ENCODE results near the gene DYNC1LI2.
"Not testable (repeated sequence)": the region's sequence is repeated elsewhere in the genome, so short reads cannot be mapped to it uniquely, and the experiment has no call there.

Gene DYNC1LI2

DNA sequence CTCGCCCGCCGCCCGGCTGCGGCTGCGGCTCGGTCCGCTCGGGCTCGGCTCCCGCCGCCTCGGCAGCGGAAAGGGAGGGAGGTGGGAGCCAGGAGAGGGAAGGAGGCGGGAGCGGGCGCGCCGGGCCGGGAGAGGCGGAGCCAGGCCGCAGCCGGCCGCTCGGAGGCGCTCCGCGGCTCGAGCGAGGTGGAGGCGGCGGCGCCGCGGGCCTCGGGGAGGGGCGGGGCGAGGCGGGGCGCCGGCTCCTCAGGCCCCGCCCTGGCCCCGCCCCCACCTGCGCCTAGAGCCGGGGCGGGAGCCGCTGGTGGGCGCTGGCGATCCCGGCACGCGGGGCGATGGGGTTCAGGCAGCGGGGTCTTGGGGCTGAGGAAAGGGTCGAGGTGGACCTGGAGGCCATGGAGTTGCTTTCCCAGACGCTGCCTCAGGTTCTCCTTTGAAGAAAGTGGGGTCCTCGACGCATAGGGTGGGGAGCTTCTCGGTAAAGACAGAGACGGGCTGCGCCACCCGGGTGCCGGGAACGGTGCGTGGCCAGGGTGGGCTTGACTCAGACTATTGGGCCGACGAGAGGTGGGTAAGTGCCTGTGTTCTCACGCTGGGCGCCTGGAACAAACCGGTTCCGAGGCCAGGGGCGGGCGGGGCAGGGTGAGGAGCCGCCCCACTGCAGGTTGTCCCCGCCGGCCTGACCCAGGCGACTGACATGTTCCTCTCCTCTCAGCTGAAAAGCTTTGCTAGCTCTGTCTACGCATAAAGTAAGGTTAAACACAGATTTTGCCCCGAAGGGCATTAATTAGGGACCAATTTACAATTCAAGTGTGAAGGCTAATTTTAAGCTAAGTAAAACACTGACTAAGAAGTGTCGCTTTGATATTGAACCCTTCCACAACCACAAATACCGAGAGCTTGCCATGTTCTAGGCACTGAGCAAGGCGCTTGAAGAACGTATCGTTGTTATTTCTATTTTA, 54.5 kb downstream of the DYNC1LI2 start, which contains the start of gene CMTM4:
Gene CMTM4, minus strand, starts transcription at position 75 of the 962 bp plus-strand sequence. CDS start 218 bp downstream, outside the sequence.
- DNase-seq (ENCODE audit: low read depth in 2 of 2) = peak; percentile 64

DNA sequence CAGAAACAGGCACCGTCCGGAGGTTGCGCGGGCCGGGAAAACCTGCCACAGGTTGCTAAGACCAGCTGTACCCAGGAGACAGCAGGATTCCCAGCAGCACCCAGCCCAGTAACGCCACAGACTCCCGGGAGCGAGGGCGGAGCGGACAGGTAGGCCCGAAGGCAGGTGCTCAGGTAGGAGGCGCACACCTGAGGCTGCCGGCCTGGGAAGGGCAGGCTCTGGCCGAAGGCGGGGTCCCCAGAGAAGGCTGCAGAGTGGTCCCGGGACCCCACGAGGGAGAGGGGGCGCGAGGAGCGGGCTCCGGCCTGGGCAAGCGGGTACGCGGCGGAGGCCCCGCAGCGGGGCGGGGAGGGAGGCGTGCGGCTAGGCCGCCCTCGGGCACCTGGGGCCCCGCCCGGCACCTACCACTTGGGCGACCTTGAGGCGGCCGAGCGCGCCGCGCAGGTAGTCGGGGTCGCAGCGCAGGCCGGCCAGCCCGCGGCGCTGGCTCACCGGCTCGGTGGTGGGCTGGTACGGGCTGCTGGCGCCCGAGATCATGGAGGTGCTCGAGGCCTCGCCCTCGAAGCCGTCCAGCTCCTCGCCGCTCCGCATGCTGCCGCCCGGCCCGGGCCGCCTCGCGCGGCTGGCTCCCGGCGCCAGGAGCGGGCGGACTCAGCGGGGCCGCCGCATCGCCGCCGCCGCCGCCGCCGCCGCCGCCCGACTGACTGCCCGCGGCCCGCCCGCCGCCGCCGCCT, 55.3 kb downstream of the DYNC1LI2 start:
- peak in 1 of 2 donors; percentile 3 for DNase-seq (ENCODE audit: low read depth in 2 of 2)

DNA sequence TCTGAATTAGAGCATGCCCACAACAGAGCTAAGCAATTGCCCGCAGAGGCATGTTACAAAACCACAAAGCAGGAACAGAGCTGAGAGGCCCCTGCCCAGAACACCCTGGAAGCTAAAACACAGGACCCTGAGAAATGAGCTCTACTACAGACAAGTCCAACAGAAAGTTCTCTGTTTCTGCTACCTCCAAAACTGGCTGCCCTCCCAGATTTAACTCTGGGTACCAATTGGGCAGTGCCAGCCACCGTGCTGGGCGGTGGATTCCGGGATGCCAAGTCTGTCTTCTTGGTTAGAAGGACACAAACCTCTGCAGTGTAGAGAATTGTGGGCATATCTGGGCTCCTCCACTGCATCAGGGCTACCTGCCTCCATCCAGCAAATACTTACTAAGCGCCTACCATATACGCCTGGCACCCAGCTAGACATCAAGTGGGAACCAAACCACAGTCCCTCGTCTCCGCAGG, 55.9 kb downstream of the DYNC1LI2 start:
- no peak for DNase-seq (ENCODE audit: low read depth in 2 of 2)

DNA sequence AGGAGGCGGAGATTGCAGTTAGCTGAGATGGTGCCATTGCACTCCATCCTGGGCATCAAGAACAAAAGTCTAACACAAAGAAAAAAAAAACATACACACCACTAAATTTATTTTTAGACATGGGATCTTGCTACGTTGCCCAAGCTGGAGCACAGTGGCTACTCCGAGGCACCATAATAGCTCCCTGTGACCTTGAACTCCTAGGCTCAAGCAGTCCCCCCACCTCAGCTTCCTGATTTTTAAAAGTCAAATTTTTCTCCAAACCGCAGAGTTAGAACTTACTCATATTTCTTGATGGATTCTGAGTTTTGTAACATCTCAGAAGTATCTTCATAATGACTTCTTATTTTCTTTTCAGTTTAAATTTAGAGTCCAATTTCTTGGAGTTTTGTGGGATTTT, 58.3 kb downstream of the DYNC1LI2 start:
- no peak for DNase-seq (ENCODE audit: low read depth in 2 of 2)

DNA sequence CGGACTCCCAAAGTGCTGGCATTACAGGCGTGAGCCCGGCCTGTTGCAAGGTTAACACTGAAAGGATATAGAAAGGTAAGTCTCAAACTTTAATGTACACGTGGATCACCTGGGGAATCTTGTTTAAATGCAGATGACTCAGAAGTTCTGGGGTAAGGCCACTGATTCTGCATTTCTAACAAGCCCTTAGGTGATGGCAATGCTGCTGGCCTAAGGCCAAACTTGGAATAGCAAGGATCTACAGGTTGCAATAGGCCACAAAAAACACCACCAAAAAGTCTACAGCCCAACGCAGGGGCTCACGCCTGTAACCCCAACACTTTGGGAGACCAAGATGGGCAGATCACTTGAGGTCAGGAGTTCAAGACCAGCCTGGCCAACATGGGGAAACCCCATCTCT, 59.1 kb downstream of the DYNC1LI2 start:
- DNase-seq (ENCODE audit: low read depth in 2 of 2) = no peak

DNA sequence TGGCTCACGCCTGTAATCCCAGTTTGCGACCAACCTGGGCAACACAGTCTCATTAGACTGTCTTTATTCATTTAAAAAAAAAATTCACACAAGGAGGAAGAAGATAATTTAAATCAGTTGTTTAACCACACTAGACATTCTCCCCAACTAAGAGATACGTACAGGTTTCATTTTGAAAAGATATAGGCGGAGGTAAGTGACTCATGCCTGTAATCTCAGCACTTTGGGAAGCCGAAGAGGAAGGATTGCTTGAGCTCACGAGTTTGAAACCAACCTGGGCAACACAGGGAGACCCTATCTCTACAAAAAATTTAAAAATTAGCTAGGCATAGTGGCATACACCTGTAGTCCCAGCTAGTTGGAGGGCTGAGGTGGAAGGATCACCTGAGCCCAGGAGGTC, 60.2 kb downstream of the DYNC1LI2 start:
- no peak for DNase-seq (ENCODE audit: low read depth in 2 of 2)

DNA sequence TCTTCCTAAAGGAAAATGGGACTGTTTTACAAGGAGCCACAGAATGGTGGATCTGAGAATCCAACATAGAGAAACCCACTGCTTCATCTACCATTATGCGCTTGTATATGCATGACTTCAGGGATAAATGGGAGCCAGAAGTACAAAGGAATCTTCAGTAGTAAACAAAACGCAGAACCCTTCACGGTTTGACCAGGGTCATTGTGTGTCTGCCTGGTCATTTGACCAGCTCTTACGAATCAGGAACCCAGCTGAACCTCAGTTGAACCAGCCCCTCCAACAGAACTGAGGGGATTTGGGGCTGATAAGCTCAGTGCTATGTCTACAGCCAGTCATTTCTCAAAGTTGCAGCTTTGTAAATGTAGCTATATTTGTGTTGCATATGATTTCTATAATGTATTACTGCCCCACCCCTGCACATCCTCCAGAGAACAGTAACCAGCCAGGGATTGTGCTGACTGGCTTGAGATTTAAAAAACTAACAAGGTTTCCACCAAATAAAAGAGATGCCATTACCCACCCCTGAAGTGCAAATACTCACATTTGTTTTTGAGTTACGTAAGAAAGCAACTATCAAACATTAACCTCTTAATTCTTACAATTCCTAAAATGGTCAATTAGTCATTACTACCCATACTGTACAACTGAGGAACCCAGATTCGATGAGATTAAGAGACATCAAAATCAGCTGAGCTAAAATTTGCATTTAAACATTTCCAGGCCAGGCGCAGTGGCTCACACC, 61.1 kb downstream of the DYNC1LI2 start:
- no peak for DNase-seq (ENCODE audit: low read depth in 2 of 2)

DNA sequence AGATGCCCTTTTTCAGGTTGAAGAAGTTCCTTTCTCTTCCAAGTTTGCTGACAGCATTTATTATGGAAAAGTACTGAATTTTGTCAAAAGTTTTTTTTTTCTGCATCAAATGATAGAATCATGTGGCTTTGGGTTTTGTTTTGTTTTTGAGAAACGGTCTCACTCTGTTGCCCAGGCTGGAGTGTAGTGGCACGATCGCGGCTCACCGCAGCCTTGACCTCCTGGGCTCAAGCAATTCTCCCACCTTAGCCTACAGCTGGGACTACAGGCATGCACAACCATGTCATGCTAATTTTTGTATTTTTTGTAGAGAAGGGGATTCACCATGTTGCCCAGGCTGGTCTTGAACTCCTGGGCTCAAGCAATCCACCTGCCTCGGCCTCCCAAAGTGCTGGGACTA, 62.1 kb downstream of the DYNC1LI2 start:
- no peak for DNase-seq (ENCODE audit: low read depth in 2 of 2)

DNA sequence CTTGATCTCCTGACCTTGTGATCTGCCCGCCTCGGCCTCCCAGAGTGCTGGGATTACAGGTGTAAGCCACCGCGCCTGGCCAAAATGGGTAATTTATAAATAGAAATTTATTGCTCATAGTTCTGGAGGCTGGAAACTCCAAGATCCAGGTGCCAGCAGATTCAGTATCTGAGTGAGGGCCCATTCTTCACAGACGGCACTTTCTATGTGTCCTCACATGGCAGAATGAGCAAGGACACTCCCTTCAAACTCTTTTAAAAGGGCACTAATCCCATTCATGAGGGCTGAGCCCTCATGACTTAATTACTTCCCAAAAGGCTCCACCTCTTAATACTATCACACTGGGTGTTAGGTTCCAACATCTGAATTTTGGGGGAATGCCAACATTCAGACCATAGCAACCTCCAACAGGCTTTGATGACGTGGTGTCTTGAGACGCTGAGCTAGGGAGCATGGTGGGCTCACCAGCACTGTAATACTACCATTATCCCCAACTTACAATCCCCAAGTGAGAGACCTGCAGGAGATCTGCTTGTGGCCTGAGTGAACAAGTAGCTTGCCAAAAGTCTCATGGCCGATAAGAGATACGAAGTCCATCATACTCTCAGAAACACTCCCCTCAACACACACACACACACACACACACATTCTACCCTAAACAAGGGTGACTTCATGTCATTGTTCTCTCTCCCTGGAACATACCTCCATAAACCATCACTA, 63.3 kb downstream of the DYNC1LI2 start:
- no peak for DNase-seq (ENCODE audit: low read depth in 2 of 2)

DNA sequence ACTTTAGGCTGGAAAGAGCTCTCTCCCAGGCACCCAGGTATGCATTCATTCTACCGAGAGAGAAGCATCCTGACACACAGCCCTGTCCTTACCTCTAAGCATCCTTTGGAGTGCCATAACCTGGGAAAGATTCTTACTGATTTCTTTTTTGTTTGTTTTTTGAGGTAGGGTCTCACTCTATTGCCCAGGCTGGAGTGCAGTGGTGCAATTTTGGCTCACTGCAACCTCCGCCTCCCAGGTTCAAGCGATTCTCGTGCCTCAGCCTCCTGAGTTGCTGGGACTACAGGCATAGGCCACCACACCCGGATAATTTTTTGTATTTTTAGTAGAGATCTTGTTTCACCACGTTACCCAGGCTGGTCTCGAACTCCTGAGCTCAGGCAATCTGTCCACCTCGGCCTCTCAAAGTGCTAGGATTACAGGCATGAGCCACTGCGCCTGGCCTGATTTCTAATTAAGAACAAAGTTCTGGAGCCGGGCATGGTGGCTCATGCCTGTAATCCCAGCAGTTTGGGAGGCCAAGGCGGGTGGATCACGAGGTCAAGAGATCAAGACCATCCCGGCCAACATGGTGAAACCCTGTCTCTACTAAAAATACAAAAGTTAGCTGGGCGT, 65.8 kb downstream of the DYNC1LI2 start:
- not testable (repeated sequence) for DNase-seq (ENCODE audit: low read depth in 2 of 2)

DNA sequence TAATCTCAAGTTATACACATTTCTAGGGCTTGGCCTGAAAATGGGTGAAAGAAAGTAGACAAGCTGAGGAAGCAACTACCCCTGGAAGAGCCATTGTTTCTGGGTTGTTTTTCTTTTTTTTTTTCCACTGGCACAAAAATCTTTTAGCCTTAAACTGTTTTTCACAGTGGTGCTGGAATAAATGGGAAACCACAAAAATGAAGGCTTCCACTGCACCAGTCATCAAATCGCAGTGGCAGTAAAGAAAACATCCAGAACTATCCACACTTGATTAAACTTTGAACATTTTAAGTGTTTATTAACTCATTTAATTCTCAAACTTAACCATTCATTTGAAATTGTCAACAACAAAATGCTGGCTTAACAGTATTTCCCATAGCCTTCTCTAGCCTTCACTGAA, 69.1 kb downstream of the DYNC1LI2 start:
- no peak for DNase-seq (ENCODE audit: low read depth in 2 of 2)

DNA sequence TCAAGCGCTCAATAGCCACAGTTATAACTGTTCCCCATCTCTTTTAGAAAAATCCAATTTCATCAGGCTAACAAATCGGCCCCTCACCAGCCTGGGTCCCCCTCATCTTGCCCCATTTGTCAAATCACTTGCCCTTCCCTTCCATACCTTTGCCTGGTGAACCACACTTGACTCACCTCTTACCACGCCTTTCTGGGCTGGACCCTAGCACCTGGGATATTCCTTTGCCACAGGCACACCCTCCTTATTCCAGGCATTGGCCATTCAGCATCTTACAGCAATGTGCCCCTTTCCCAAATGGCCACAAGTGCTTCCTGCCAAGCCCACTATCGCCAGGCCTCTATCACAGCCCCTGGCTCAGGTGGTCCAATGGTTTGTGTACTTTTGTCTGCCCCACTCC, 69.7 kb downstream of the DYNC1LI2 start:
- no peak for DNase-seq (ENCODE audit: low read depth in 2 of 2)

DNA sequence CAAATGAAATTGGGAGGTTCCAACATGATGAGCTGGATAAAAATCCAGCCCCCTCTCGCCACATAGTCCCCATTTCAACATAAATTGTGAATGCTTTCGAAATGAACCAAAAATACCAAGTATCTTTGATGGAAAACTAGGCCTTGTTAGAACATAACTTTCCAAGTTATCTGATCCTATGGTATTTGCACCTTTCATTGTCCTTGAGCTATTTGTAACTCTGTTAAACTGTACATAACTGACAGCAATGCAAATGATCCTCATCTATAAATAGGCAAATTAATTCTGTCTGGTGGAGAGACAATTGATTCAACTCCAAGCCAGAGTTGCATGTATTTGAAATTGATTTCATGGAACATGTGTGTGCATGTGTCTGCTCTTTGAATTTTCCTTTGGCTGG, 73.1 kb downstream of the DYNC1LI2 start:
- no peak for DNase-seq (ENCODE audit: low read depth in 2 of 2)

DNA sequence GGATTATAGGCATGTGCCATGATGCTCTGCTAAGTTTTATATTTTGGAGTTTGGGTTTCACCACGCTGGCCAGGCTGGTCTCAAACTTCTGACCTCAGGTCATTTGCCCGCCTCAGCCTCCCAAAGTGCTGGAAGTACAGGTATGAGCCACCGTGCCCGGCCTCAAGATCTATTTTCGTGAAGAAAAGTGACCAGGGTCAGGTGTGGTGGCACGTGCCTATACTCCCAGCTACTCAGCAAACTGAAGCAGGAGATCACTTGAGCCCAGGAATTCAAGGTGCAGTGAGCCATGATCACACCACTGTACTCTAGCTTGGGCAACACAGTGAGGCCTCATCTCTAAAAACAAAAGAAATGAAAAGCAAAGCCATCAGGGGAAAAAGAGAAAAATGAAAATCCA, 73.6 kb downstream of the DYNC1LI2 start:
- DNase-seq (ENCODE audit: low read depth in 2 of 2) = no peak

DNA sequence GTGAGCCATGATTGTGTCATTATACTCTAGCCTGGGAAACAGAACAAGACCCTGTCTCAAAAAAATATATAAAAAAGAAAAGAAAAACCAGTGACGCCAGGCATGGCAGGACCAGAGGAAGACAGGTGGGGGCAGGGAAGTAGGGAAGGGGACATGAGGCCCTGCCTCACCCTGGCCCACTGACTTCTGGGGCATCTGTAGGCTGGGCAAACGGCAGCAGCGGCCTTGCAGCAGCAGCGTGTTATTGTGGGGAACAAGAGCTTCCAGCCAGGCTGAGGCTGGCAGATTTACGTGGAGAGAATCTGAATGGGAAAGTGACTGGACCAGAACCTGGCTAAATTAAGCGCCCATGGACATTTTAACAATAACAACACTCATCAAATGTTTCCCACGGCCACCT, 74.2 kb downstream of the DYNC1LI2 start:
- DNase-seq (ENCODE audit: low read depth in 2 of 2) = no peak

DNA sequence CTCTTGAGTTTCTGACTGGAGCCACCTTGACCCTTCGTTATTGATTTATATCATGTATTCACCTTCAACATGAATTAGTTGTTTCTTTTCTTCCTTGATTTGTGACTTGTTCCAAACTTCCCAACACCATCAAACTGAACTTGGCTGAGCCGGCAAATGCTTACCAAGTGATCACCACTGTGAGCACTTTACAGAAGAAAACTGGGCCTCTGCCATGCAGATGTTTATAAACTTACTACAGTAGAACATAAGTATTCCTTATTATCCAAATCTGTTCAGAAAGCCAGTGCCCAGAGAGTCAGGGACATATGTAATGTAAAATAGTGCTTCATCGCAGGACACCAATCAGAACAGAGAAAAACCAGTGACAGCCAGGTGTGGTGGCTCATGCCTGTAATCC, 74.8 kb downstream of the DYNC1LI2 start:
- DNase-seq (ENCODE audit: low read depth in 2 of 2) = no peak

DNA sequence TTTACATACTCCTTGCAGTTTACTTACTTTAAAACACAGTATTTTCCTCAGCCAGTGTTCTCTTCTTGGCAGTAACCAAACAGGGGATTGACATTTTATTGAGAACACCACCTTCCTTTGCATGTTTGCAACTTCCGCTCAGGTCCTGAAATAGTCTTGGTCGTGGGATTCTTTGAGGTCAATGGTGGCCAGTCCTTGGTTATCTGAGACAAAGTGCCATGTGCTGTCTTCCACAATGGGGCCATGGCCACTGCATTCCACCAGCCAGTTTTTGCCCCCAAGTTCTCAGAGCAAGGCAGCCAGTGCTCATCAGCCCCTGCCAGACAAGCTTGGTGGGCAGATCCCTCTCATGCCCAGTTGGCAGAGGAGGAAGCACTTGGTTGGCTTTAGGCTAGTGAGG, 77.7 kb downstream of the DYNC1LI2 start:
- no peak for DNase-seq (ENCODE audit: low read depth in 2 of 2)

Data from stimulated activated CD4-positive, alpha-beta T cell treated with anti-CD3 and anti-CD28 coated beads, Interleukin-4, amount 100 ng/mL, for 48 hours (primary cell).